GM18870 (cell line): ENCODE data around the gene TDRD9.
A peak's percentile ranks its signal among the peaks of the same experiment; 100 is the strongest.
"Not testable (repeated sequence)": the region's sequence is repeated elsewhere in the genome, so short reads cannot be mapped to it uniquely, and the experiment has no call there.

ENCODE experiments used
- ATAC-seq: cut with Tn5 transposase; IDR thresholded peaks from one replicate; pipeline ENCODE4 v1.9.1; 2021; ENCODE audit warnings: moderate library complexity; ENCODE audit not compliant: unreplicated experiment

Gene TDRD9

DNA sequence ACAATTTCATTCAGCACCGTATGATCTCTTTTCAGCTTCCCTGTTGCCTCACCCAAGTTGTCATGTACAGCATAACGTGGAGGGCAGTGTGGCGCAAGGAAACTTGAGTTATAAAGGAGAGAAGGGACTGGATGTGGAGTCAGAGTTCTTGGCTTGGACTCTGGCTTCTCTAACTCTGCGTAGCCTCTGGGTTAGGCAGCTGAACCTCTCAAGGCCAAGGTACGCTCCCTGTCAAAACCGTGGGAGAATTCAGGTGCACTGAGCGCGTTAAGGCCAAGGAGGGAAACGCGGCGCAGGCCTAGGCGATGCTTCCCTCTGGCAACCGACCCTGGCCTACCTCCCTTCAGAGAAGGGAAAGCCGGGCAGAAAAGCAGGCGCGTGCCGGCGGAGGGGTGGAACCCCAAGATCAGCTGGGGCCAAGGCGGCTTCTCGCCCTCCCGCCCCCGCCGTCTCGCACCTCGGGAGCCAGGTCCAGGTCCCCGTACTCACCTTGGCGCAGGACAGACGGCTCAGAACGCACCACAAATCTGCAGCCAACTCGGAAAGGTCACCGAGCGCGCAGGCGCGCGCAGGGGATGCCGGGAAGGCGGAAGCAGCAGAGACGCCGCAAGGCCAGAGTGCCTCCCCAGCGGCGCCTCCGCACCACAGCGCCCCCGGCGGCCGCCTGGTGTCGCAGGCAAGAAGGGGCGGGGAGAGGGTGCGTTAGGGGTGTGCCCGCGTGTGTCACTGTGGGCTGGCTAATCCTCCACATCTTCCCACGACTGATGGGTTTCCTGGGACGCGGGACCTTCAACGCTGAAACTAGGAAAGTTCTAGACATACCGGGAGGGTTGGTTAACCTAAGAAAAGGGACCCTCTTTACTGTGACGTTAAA, 7.0 kb upstream of the TDRD9 start:
- peak; percentile 89 for ATAC-seq

GRCh38 chr14:103921855-103922200, 6.4 kb upstream of the TDRD9 start:
- not testable (repeated sequence) for ATAC-seq

DNA sequence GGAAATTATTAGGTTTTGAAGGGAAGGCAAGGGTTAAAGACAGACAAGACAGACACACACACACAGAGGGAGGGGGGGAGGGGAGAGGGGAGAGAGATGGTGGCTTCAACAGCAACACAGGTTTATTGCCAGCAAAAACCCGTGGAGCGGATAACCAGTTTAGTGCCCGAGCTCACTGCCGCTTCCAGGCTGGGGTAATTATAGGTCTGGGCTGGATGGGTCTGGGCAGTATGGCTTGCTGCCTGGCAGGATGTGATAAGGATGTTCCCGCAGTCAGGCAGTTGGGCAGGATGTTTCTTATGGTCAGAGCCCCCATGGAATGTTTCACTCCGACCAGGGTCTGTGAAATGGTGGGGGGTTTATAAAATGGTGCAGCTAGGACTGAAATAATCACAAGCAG, 4.4 kb upstream of the TDRD9 start:
- ATAC-seq: no peak

DNA sequence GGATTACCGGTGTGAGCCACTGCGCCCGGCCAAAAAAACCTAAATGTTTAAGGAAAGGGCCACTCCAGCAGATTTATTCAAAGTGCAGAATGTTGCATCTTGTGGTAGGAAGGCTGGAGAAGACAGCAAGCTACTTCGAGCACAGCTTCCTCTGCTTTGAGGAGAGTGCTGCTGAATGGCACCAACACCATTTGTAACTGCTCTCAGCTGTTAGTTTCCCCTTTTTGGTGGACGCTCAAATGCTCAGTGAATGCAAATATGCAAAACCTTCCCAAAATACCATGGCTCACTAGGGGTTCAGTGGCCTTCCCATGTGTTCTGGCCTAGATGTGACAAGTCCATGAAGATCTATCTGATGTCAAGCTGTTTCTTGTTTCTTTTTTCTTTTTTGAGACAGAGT, 2.9 kb upstream of the TDRD9 start:
- ATAC-seq: no peak

DNA sequence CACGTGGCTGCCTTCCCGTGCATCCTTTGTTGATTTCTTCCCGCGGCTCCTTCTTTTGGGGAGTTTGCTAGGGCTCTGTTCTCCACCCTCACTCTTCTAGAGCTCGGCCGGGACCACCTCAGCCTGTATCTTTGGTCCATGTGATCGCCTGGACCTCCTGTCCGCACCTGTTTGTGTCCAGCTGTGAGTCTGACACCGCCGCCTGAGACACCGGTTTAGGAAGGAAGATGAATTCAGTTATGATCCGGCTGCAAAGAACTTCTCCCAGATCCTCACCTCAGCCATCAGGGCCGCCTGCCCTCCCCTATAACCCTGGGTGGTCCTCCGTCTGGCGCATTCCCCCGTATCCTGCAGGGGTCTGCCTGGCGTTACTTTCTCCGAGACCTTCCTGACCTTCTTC, 690 bp upstream of the TDRD9 start:
- ATAC-seq: no peak

- ATAC-seq: no peak
Measured at GRCh38 chr14:103930051-103930604, 1.9 kb downstream of the TDRD9 start.

- no peak for ATAC-seq
Measured at GRCh38 chr14:103931422-103931821, 3.2 kb downstream of the TDRD9 start.

- ATAC-seq: no peak
Measured at GRCh38 chr14:103932791-103933490, 4.7 kb downstream of the TDRD9 start.

- ATAC-seq: no peak
Measured at GRCh38 chr14:103935102-103935501, 6.8 kb downstream of the TDRD9 start.

- ATAC-seq: no peak
Measured at GRCh38 chr14:103941462-103941861, 13.2 kb downstream of the TDRD9 start.

- no peak for ATAC-seq
Measured at GRCh38 chr14:103941973-103942736, 13.9 kb downstream of the TDRD9 start, which contains the start of gene RD3L. Gene RD3L, minus strand, starts transcription at chr14:103942529. Its CDS starts 834 bp downstream, at chr14:103941695.

- ATAC-seq: no peak
Measured at GRCh38 chr14:103943673-103944072, 15.4 kb downstream of the TDRD9 start.

- ATAC-seq: no peak
Measured at GRCh38 chr14:103946975-103947374, 18.7 kb downstream of the TDRD9 start.

- ATAC-seq: no peak
Measured at GRCh38 chr14:103948442-103948841, 20.2 kb downstream of the TDRD9 start.

DNA sequence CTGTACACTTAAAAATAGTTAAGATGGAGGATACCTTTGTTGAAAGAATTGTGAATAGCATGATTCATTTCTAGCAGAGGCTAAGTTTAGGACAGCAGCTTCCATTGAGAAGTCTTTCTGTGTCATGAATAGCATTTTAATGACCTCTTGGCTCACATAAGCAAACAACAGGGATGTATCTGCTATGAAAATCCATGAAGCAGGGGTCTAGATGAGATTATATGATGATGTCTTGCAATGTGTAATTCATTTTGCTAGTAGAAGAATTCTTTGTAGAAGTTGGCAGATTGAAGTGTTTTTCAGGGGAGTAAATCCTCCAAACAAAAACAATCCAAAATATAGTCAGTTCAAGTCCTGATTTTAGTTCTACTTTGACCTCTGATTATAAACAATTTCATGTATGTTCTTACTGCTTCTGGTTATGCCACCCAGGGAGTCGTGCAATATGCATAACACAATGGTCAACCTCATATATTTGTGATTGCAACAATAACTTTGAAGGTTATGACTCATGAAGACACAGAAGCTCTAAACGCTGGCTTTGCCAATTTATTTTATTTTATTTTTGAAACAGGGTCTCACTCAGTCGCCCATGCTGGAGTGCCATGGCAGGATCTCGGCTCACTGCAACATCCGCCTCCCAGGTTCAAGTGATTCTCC, 21.0 kb downstream of the TDRD9 start:
- ATAC-seq: no peak

- ATAC-seq: no peak
Measured at GRCh38 chr14:103960457-103961055, 32.3 kb downstream of the TDRD9 start.

DNA sequence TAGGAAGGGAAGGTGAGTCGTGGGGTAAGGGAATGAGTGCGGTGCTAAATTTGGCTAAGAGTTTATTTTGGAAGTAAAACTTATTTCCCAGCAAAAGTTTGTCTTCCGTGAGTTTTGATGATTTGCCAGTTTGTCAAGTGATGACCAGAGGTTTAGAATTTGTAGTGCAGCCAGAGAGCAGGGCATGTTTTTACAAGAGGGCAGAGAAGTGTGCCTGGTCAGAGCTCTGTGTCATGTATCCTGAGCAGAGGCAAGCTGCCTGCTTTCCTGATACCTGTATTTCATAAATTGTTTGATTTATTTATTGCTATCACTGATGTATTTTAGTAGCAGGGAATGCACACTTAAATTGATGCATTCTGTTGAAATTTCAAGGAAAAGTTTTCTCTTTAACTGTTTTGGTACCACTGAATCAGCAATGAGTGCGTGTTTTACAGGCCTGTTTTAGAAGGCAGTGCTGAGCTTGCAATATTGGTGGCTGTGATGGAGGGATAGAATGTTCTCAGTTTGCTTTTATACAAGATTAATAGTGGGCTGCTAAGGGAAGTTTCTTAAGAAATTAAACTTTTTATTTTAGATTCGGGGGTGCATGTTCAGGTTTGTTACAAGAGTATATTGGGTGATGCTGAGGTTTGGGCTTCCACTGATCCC, 33.8 kb downstream of the TDRD9 start:
- ATAC-seq: no peak

GRCh38 chr14:103966631-103967030, 38.4 kb downstream of the TDRD9 start:
- ATAC-seq: no peak

DNA sequence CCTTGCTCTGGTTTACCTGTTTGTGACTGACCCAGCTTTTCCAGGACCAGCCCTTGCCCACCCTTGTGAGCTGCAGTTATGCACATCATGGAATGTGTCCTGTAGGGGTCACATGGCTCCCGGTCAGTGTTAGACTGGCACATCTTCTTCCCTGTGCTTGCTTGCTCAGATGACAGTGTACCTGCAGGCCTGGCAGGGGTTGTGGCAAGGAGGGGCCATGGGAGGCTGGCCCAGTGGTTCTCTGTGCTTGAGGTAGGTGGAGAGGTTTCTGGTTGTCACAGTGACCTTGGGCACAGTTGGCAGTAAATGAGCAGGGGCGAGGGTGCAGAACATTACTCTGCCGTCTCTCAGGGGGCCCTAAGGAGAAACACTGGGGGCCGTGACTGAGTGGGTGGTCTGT, 41.7 kb downstream of the TDRD9 start:
- ATAC-seq: no peak

GRCh38 chr14:103973354-103973753, 45.1 kb downstream of the TDRD9 start:
- ATAC-seq: no peak
